DMS53 treated with DMSO at 0.1 percent for 48 hours (cell line): ENCODE data around the gene MXRA8.
"Not testable (repeated sequence)": the region's sequence is repeated elsewhere in the genome, so short reads cannot be mapped to it uniquely, and the experiment has no call there.

Experiments used
- DNase-seq: peaks from one replicate; lab custom pipeline; 2025; ENCODE audit not compliant: unreplicated experiment; lab: John Stamatoyannopoulos, UW

Gene MXRA8

GRCh38 chr1:1370094-1370493 lies 11.7 kb upstream of the MXRA8 start:
- not testable (repeated sequence) for DNase-seq

GRCh38 chr1:1367315-1367714 lies 9.0 kb upstream of the MXRA8 start:
- DNase-seq: no peak

GRCh38 chr1:1366699-1367066 lies 8.3 kb upstream of the MXRA8 start:
- DNase-seq: no peak

- DNase-seq: no peak
Observed at GRCh38 chr1:1365875-1366698, 7.7 kb upstream of the MXRA8 start.

- DNase-seq: no peak
Observed at GRCh38 chr1:1364266-1364665, 5.9 kb upstream of the MXRA8 start.

- no peak for DNase-seq
Observed at GRCh38 chr1:1361982-1362423, 3.6 kb upstream of the MXRA8 start.

- no peak for DNase-seq
Observed at GRCh38 chr1:1361233-1361981, 3.1 kb upstream of the MXRA8 start.

- no peak for DNase-seq
Observed at GRCh38 chr1:1360506-1361169, 2.3 kb upstream of the MXRA8 start.

- DNase-seq: no peak
Observed at GRCh38 chr1:1359664-1360468, 1.5 kb upstream of the MXRA8 start.

GRCh38 chr1:1359308-1359663 lies 931 bp upstream of the MXRA8 start:
- no peak for DNase-seq

GRCh38 chr1:1357871-1358432 lies 403 bp downstream of the MXRA8 start:
- DNase-seq: no peak

GRCh38 chr1:1356796-1357401 lies 1.5 kb downstream of the MXRA8 start:
- DNase-seq: no peak

GRCh38 chr1:1356166-1356795 lies 2.1 kb downstream of the MXRA8 start:
- DNase-seq: no peak

- peak; percentile 43 for DNase-seq
Observed at GRCh38 chr1:1355416-1355815, 2.9 kb downstream of the MXRA8 start.

- no peak for DNase-seq
Observed at GRCh38 chr1:1354271-1355247, 3.8 kb downstream of the MXRA8 start.

GRCh38 chr1:1353389-1354151 lies 4.8 kb downstream of the MXRA8 start:
- no peak for DNase-seq

GRCh38 chr1:1352786-1353388 lies 5.5 kb downstream of the MXRA8 start:
- DNase-seq: no peak
